GM12873 (cell line): ENCODE data around the gene BRICD5.

Experiments
- TF ChIP-seq, protein P1 (sequence below): IDR thresholded peaks from 2 replicates; pipeline ENCODE4 v1.5.1; 2012; ENCODE audit warnings: low read depth, mild to moderate bottlenecking, moderate library complexity, low read length, control low read depth; ENCODE audit not compliant: insufficient read depth; ENCODE audit errors: missing control alignments

The BRICD5 gene

GRCh38 chr16:2174396-2175131 is 36.1 kb downstream of the BRICD5 start:
- TF ChIP-seq, protein P1, sequence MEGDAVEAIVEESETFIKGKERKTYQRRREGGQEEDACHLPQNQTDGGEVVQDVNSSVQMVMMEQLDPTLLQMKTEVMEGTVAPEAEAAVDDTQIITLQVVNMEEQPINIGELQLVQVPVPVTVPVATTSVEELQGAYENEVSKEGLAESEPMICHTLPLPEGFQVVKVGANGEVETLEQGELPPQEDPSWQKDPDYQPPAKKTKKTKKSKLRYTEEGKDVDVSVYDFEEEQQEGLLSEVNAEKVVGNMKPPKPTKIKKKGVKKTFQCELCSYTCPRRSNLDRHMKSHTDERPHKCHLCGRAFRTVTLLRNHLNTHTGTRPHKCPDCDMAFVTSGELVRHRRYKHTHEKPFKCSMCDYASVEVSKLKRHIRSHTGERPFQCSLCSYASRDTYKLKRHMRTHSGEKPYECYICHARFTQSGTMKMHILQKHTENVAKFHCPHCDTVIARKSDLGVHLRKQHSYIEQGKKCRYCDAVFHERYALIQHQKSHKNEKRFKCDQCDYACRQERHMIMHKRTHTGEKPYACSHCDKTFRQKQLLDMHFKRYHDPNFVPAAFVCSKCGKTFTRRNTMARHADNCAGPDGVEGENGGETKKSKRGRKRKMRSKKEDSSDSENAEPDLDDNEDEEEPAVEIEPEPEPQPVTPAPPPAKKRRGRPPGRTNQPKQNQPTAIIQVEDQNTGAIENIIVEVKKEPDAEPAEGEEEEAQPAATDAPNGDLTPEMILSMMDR, result no peak

GRCh38 chr16:2173916-2174315 is 36.7 kb downstream of the BRICD5 start:
- TF ChIP-seq, protein P1, result no peak

- TF ChIP-seq, protein P1, result no peak
These were observed 37.3 kb downstream of the BRICD5 start for GRCh38 chr16:2173366-2173765.

DNA sequence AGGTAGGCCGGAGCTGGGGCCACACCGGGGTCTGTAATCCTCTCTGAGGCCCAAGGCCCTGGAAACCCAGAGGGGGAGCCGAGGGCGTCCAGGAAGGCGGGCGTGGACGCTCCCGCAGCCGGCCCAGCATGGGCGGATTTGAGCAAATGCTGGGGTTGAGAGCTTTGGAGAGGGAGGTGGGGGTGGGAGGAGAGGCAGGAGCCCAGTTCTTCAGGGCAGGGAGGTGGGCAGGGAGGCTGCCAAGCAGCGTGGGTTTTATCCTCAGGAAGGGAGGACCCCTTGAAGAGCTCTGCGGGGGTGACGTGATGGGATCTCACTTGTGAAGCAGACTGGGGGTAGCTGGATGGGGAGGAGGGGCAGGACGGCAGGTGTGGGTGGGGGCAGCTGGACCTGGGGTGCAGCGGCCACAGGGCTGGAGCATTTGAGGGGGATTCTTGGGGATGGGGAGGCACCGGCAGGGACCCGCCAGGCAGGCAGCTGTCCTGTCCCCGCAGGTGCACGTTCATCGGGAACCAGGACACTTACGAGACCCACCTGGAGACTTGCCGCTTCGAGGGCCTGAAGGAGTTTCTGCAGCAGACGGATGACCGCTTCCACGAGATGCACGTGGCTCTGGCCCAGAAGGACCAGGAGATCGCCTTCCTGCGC is 37.9 kb downstream of the BRICD5 start:
- TF ChIP-seq, protein P1, result no peak

DNA sequence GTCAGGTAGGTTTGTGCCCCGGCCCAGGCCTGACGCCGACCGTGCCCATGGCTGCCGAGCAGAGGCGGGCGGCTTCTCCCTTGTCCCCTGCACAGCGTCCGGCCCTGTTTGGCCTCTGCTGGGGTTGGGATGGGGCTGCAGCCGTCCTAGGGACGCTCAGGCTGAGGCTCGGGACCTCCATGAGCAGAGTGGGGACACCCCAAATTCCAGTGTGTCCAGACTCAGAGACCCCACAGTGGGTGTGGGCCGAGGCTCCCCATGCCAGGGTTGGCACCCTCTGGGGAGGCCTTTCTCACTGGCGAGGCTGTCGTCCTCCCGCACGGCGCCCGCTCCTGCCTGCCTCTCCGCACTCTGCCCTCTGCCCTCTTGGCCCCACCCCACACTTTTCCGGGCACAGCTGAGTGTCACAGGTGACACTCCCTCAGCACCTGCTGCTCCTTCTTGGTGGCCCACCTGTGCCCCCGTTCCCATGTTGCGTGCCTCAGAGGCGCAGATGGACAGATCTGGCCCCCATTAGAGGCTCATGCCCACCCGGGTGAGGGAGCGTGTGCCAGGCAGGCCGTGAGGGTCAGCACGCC is 39.0 kb downstream of the BRICD5 start:
- TF ChIP-seq, protein P1, result no peak

- TF ChIP-seq, protein P1, result no peak
These were observed 39.9 kb downstream of the BRICD5 start for GRCh38 chr16:2170587-2171435.
